Measurements from ENCODE around the gene ACTN1. TPM values are rescaled to one million over a fixed set of nuclear protein-coding genes. Genes with fewer than 3 reads are reported as not detected.

ACTN1 gene
- 349 and 356 TPM in 2 replicates for total RNA-seq

DNA sequence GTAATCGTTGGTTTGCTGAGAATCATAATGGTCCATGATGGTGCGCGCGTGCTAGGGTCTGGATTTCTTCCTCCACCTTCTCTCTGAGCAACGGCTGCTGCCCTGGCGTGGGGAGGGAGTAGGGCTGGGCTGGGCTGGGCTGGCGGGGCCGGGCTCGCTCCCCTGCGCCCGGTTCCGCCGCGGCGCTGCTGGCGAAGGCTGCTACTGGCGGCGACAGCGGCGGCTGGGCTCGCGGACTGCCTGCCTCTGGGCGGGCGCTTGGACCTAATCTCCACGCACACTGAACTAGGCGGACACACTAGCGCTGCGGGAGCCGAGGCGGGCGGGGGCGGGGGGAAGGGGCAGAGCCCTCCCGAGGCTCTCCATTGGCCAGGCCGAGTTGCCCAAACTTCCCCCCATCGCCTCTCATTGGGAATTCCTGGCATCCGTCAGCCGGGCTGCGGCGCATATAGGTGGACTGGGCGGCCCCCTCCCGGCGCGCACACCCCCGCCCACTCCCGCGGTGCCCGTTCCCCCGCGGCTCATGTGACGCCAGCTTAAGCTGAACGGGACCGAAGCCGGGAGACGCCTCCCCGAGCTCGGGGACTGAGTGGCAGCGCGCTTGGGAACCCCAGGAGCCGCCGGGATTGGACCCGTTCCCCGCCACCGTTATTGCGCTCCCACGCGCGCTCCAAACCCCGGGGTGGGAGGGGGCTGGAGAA is at the start of gene ACTN1:
Gene ACTN1 (minus strand): TSS at position 282 of the 701 bp plus-strand sequence. CDS start 246 bp downstream, at position 36.

Other genes with a start within 250 kb of the ACTN1 start
- gene ZFP36L1, start 186.2 kb downstream of the ACTN1 start, total RNA-seq = 48.6 and 75.7 TPM in 2 replicates
- gene DCAF5, start 173.8 kb upstream of the ACTN1 start, total RNA-seq = 19.0 and 20.2 TPM in 2 replicates
- 11.8 and 14.8 TPM in 2 replicates for gene EXD2, start 212.2 kb upstream of the ACTN1 start, total RNA-seq